Stimulated activated CD4-positive, alpha-beta T cell treated with anti-CD3 and anti-CD28 coated beads, Interleukin-2, amount 100 ng/mL, for 24 hours (primary cell): ENCODE results near the gene TMEM242.

Source experiments
- DNase-seq, 2 donors: peaks; one replicate each; pipeline ENCODE4 v3.0.0-alpha.2; 2020

Gene TMEM242

GRCh38 chr6:157245436-157245835 is 77.9 kb downstream of the TMEM242 start:
- no peak for DNase-seq

DNA sequence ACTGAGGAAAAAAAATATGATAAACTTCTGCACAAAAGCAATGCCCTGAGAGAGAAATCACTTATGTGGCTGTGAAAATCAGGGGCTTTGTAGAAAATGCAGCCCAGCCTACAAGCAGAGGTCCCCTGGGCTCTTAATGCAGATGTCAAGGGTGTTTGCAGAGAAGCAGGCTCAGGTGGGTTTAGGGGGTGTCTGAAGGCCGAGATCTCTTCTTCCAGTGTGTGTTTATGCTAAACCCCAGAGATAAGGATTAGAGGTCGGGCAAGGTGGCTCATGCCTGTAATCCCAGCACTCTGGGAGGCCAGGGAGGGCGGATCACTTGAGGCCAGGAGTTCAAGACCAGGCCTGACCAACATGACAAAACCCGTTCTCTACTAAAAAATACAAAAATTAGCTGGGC is 78.5 kb downstream of the TMEM242 start:
- DNase-seq: no peak

DNA sequence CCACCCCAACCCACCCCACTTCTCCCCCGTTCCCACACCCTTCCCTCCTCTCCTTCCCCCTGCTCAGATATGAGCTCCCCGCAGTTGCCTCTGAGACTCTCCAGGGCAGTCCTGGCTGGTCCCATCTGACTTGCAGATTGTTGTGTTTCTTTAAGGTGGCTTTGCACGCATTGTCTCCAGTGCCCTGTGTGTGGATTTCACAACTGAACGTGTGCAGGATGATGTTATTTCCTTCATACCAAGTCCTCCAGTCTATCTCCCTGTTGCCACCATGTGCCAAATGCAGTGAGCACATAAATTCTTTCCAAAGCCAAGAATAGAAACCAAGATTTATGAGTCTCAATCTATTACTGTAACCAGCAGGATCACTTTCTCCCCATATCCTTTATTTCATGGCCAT is 79.1 kb downstream of the TMEM242 start:
- DNase-seq: no peak

DNA sequence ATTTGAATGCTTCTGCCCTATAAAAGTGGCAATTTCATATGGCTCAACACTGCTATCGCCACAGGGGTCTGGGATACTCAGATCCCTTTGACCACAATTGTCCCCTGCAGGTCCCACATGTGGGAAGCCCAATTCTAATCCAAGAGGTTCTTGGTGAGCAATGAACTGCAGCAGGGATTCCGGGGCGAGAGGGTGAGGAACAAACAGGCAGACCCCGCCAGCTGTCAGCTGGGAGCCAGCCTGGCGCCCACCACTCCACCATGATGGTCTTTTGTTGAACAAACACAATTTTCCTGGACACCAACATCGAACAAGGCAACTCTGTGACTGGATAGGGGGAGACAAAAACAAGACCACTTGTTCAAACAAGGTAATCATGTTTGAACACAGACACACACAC is 80.5 kb downstream of the TMEM242 start:
- no peak for DNase-seq

DNA sequence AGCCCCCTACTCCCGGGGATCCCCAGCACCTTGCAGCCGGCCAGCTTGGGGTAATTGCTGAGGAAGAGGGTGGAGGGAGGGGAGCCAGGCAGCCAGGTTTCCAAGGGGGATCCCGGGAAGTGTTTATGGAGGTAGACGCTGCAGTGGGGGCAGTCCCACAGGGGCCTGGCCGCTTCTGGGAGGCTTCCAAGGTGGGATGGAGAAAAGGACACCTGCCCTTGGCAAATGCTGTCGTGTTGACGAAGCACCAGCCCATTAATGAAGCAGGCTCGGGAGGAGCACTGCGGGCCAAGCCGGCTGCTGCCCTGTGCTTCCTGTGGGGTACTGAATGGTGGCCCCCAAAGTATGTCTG is 82.4 kb downstream of the TMEM242 start:
- no peak for DNase-seq

- no peak for DNase-seq
These were observed 83.0 kb downstream of the TMEM242 start for GRCh38 chr6:157240059-157240959.

GRCh38 chr6:157239671-157240058 is 83.7 kb downstream of the TMEM242 start:
- no peak for DNase-seq
